T1000 (cell line): Measurements from ENCODE around the gene PPIA.

ENCODE experiments used
- DNase-seq: peaks from one replicate; lab custom pipeline; 2025; ENCODE audit warnings: mixed read lengths; lab: John Stamatoyannopoulos, UW

The PPIA gene

DNA sequence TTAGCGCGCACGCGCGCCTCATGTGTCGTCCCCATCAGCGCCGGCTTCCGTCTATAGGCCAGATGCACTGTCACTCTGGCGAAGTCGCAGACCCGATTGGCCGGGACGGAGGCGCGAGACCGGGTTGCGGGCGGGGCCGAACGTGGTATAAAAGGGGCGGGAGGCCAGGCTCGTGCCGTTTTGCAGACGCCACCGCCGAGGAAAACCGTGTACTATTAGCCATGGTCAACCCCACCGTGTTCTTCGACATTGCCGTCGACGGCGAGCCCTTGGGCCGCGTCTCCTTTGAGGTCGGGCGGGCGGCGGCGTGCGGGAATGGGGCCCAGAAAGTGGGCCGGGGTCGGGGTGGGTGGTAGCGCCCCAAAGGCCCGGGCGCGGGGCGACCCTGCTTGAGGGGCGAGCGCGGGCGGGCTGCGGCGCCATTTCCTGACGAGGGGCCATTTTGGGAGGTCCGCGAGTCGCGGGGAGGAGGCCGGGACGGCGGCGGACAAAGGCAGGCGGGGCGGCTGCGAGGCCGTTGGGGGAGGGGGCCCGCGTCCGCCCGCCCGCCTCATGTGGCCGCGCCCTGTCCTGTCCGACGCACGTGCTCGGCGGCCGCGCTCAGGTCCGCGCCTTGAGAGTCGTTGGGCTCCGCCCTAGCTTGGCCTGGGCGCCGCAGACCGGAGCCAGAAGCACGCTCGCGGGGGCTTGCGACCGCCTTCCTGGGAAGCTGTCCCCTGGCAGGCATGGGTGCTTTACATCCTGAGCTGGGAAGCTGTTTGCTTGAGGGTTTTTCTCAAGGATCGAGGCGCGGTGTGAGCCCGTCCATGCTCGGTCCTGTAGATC lies at the start of gene PPIA:
TSS of gene PPIA (plus strand) at position 178 of the 825 bp plus-strand sequence. CDS start at position 222, 44 bp downstream.
- peak; percentile 97 for DNase-seq

DNA sequence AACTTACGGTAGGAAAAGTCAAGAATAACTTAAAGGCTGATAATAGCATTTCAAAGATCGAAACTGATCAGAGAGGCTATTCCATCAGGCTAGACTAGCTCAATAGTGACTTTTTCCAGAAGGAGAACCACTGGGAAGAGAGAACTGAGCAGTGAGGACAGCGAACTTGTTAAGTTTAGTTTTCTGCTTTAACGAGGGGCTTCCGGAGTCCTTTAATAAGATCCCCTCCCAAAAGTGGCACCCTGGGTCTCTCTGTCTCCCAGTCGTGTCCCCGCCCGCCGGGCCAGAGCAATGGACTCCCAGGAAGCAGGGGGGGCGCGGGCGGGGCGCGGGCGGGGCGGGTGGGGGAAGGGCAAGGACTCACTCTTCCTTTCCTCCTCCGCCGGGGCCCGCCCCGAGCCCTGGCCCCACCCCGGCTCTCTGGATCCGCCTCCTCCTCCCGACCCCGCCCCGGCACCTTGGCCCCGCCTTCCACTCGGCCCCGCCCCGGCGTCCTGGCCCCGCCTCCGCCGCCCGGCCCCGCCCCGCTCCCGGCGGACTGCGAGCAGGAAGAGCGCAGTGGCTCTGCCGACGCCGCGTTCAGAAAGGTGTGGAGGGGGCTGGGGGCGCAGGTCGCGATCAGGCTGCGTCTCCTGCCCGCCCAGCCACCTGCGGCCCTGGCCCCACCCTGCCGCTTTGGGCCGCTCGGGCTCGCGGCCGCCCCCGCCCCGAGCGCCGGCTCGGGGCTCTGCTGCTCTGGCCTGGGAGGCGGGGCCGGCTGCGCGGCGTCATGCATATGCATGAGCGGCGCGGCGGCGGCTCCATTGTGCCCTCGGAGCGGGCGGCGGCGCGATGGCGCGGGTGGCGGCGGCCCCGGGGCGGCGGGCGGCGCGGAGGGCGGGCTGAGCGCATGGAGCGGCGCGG lies 48.2 kb upstream of the PPIA start, which contains the start of gene ZMIZ2:
TSS of gene ZMIZ2 (plus strand) at position 803 of the 903 bp plus-strand sequence. CDS start 7,403 bp downstream, outside the sequence.
- peak; percentile 89 for DNase-seq

DNA sequence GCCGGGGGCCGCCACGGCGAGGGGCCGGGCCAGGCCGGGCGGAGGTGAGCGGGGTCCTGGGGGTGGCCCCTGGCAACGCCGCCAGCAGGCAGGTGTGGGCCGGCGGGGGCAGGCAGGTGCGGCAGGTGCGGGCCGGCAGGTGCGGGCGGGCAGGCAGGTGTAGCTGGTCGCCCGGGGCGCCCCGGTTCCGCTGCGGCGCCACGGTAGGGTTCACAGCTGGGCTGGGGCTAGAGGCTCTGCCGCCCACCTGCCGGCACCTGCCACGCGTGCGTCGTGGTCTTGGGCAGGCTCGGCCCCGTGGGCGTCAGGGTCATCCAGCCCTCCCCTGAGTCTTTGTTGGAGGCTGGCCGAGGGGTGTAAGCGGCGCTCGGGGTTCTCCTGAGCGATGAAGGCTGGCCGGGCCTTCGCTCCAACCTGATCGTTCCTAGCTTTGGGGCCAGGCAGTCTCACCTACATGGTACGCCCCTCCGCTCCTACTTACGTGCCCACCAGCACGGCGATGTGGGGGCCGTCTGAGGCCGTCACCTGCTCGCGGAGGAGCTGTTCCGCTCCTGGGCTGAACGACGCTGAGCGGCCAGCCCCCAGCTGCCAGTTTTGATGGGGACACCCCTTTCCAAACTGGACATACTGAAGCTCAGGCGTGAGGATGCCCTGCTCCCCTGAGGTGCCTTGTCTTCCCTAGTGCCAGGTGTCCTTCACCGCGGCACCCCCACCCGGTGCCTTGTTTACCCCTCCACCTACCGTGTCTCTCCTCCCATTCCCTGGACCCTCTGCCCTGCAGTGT lies 47.3 kb upstream of the PPIA start:
- DNase-seq: no peak

DNA sequence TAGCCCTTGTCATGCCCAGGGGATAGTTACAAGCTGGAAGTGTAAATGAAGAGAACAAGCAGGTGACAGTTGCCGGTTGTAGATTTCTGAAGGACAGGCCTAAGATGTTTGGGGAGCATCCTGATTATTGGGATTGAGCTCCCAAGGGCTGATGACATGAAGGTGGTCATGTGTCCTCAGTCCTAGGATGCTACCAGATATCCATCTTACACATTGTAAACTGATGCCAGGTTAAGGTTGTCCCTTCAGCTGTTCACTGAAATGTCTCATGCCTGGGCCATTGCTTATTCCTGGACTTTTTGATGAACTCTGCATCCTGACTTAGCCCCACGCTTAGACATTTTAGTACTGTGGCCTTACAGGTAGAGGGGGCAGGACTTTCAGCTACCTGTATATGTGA lies 46.5 kb upstream of the PPIA start:
- no peak for DNase-seq

DNA sequence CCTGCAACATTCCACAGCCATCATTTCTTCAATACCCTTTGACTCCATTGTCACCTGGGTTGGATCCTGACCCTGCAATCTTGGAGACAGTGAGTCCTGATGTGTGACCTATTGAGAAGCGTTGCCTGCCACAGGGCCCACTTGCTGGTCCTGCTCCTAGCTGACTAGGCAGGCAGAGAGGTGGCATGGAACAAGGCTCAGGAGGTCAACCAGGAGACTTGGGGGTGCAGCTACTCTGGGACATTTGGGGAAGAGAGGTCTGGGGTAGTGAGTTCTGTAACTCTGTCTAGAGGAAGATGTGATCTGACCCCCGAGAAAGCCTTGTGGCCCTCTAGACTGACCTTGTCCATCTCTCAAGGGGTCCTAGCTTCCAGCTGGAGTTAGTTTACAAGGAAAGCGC lies 46.1 kb upstream of the PPIA start:
- DNase-seq: no peak

DNA sequence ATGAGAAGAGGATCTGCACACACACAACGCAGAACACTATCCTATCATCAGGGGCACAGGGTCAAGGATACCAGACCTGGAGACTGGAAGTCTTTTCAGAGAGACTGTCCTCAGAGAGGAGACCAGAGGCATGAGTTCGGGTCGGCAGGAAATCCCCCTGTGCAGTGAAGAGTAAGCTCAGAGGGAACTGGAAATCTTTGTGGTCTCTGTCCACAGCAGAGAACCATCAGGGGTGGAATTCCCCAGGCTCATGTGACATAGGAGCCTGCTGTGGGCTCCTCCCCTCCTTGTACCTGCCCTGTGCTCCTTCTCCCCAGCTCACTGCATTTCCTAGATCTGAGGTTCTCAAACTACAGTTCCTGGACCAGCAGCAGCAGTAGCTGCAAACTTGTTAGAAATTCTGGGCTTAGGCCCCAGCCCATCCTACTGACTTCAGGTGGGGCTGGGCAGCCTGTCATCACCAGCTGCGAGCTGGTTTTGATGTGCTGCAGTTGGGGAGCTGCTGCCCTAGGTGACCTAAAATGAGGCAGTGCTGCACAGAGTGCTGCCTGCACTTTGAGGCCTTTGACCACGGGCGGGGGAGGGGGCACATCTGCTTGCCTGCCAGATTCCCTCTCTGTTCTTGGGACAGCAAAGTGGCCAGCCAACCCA lies 45.4 kb upstream of the PPIA start:
- DNase-seq: no peak

DNA sequence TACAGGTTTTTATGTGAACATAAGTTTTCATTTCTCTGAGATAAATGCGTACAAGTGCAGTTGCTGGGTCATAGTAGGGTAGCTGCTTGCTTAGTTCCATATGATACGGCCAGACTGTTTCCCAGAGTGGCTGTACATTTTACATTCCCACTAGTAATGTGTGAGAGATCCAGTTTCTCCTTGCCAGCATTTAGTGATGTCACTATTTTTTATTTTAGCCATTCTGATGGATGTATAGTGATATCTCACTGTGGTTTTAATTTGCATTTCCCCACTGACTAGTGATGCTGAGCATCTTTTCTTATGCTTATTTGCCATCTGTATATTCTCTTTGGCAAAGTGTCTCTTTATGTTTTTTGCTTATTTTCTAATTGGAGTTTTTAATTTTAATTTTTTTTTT lies 43.7 kb upstream of the PPIA start:
- DNase-seq: no peak

DNA sequence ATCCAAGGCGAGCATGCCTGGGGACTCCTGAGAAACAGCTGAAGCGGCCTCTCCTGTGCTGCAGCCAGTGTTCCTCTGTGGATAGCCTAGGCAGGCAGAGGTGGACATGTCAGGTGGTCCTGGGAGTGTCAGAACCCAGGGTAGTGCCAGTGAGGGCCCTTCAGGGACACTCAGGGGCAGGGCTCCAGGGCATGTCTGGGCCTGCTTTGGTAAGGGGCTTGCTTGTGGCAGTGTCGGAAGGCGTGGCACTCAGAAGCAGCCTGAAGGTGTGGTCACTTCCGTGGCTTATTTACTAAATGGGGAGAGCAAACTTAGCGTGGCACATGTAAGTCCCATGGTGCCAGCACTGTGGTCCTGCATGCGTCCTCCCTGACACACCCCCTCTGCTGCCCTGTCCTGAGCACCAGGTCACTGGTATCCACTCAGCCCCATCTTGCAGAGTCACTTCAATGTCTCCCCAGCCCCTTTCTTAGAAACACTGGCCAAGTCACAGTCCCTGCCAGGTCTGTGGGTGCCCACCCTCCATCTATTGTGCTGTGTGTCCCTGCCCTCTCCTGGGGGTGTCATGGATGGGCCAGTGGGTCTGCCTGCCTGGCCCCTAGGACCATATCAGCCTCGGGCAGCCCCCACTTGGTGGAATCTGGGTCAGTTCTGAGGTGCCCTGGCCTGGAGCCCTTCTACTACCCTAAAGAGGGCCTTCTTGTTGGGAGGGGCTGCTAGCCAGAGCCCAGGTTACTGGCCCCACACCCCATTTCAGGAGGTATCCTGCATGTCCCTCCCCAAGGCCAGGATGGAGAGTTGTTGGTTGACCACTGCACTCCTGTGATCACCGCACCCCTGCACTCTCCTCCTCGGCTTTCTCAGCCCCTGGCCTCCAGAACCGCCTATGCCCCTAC lies 41.4 kb upstream of the PPIA start:
- no peak for DNase-seq

DNA sequence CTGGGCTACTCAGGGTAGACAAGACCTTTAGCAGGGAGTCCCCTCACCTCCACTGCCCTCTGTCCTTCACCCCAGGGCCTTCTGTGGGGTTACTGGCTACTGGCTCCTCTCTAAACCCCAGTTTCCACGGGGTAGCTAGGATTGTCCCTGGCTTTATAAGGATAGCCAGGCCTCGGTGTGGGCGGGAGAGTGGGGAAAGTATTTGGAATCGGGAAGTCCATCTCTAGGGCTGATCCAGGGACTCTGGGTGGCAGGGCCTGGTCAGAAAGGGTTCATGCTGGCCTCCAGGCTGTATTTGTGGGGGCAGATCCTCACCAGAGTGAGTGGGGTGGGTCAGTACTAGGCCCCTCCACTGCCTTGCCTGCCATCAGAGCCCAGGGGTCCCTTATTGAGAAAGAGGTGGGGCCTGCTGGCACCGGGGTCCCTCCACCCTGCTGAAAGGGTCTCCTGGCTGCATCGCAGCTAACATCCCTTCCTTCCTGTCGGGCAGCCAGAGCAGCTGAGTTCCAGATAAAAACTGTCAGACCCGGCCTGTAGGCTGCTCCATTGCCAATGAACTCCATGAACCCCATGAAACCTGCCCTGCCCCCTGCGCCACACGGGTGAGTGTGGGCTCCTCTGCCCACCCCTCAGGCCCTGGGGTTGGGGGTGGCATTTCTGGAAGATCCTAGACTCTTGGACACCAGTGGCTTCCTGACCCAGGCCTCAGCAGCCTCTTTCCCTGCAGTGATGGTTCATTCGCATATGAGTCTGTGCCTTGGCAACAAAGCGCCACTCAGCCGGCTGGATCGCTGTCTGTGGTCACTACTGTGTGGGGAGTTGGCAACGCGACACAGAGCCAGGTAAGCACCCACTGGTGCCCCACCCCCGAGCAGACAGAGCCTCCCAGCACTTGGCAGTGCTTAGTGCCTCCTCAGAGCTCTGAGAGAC lies 40.5 kb upstream of the PPIA start:
- no peak for DNase-seq

DNA sequence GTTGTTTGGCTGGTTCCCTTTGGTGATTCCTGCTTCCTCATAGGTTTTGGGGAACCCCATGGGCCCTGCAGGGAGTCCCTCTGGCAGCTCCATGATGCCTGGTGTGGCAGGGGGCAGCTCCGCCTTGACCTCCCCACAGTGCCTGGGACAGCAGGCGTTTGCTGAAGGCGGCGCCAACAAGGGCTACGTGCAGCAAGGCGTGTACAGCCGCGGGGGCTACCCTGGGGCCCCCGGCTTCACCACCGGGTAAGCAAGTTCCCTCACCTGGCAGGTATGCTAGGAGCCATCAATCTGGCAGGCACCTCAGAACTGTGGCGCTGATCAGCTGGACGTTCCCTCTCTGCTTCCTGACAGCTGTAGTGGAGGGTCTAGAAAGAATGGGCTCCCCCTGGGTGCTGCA lies 39.6 kb upstream of the PPIA start:
- no peak for DNase-seq

DNA sequence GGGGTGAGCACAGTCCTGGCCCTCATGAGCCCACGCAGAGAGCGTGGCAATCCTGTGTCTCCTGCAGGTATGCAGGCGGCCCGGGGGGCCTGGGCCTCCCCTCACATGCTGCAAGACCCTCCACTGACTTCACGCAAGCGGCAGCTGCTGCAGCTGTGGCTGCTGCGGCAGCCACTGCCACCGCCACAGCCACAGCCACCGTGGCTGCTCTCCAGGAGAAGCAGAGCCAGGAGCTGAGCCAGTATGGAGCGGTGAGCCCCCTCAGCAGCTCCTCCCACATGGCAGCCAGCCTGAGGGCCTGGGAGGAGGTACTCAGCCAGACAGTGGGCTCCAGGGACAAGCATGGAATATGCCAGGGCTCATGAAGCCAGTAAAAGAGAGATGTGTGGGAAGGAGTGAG lies 39.2 kb upstream of the PPIA start:
- no peak for DNase-seq

DNA sequence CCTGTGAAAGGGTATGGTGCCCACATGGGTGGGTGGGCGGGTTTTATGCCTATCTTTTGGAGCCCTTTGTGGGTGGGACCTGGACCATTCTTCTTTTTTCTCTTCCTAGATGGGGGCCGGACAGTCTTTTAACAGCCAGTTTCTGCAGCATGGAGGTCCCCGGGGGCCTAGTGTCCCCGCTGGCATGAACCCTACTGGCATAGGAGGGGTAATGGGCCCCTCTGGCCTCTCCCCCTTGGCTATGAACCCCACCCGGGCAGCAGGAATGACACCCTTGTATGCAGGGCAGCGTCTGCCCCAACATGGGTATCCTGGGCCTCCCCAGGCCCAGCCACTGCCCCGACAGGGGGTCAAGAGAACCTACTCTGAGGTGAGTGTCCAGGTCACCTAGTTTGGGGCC lies 38.7 kb upstream of the PPIA start:
- DNase-seq: no peak

DNA sequence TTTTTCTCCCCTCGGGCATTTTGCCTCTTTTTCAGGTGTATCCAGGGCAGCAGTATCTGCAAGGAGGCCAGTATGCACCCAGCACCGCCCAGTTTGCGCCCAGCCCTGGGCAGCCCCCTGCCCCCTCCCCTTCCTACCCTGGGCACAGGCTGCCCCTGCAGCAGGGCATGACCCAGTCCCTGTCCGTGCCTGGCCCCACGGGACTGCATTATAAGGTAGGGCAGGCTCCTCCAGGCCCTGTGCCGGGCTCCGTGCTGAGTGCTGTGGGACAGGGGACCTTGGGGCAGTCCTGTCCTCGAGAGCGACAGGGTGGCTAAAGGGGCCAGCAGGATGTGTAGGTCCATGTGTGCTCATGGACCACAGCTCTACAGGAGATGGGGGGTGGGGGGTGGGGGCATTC lies 37.2 kb upstream of the PPIA start:
- no peak for DNase-seq

DNA sequence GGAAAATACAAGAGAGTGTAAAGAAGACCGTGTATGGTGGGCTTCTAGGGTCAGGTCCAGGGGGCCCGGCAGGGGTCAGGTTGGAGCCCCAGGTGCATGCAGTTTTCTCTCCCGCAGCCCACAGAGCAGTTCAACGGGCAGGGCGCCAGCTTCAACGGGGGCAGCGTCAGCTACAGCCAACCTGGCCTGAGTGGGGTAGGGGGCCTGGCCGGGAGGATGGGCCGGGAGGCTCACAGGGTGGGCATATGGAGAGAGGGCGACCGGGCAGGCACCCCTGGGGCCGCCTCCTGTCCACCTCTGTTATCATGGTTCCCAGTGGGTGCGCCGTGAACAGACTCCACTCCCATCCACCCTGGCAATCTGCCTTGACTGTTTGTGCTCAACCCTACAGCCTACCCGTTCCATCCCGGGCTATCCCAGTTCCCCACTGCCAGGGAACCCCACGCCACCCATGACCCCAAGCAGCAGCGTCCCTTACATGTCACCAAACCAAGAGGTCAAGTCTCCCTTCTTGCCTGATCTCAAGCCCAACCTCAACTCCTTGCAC lies 36.4 kb upstream of the PPIA start:
- DNase-seq: no peak

DNA sequence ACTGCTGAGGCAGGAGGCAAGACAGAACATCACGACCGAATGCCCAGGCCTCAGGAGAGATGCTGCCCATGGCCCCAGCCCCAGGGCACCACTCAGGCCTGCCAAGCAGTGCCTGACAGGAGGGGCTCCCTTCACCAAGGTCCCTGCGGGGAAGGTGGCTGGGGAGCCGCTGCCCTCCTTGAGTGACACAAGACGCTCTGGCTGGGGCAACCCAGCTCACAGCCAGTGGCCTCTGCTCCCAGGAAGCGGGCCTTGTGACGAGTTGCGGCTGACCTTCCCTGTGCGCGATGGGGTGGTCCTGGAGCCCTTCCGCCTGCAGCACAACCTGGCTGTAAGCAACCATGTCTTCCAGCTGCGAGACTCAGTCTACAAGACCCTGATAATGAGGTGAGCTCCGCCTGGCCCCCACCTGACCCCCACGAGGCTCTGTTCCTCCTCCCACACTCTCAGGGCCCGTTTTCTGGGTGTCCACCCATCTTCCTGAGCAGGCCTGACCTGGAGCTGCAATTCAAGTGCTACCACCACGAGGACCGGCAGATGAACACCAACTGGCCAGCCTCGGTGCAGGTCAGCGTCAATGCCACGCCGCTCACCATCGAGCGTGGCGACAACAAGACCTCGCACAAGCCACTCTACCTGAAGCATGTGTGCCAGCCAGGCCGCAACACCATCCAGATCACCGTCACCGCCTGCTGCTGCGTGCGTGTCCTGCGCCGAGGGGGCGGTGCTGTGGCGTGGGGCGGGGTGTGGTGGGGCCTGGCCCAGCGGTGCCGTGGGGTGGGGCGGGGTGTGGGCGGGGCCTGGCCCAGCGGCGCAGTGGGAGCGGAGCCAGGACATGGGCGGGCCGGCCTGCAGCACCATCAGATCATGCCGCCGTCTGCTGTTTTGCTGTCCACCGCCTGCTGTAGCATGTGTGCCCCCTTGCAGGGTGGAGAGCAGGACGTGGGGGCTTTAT lies 35.0 kb upstream of the PPIA start:
- DNase-seq: peak; percentile 39

DNA sequence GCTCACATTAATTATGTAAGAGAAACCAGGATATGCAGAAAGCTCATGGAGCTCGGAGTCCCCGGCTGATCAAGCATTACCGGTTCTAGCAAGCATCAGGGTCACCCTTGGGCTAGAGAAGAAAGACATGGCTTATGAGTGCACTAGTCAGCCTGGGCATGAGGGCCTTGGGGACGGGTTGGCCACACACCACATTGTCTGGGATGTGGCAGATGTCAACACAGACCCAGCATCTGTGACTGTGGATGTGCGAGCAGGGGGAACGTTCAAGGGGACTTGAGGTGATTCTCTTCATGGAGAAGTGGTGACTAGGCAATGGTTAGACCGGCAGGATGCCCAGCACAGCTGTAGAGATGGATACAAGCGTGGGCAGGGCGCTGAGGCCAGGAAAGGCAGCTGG lies 34.2 kb upstream of the PPIA start:
- no peak for DNase-seq

DNA sequence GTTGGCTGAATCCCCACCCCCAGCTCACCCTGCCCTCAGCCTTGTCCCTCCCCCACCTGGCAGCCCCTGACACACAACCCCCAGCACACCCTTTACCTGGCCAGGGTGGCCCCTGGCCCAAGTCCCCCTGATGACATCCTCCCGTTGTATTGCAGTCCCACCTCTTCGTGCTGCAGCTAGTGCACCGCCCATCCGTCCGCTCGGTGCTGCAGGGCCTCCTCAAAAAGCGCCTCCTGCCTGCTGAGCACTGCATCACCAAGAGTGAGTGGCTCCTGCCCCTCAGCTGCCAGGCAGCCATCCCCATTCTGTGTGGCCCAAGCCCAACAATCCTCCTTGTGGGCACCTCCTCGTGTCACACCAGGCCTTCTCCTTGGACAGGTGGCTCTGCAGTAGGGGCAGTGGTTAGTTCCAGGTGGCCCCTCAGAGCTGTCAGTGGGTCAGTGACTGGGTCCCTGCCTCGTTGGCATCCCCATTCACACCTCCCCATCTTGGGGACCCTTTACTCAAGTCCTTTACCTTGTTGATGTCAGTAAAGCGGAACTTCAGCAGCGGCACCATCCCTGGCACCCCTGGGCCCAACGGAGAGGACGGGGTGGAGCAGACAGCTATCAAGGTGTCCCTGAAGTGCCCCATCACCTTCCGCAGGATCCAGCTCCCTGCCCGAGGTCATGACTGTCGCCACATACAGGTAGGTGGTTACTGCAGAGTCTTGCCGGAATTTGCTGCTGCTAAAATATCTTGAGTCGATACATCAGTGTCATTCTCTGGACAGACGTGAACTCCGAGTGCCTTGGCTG lies 33.6 kb upstream of the PPIA start:
- DNase-seq: no peak
